ENCODE results near the gene ZNF521.

DNA sequence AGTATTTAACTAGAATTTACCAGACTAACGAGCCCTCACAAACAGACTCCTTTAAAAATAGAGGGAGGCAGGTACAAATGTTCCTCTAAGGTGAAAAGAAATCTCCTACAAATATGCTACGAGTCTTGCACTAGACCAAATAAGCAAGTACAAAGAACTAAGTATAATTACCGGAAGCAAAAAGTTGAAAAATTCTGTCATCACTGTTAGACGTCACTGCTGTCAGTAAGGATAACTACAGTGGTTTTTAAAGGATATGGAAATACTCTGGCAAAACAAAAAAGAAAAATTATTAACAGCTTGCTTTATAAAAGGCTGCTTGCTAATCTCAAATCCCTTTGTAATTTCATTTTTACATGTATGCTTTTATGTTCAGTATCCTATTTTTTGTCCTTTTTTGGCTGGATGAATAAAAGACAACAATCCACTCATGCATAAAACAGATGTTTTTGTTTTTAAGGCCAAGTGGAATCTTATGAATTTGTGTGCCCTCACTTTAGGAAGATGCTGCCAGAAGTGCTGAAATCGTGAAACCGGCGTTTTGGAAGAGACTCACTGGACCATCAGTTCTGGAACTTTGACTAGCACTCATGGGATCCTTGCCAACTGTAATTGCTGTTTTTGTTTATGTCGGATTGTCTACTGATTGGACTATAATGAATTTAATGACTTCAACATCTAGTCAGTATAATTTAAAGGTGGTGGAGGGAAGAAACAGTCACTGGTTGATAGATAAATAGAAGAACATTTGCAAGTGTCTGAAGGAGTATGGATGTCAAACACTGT is 6.7 kb downstream of the ZNF521 start:
- TF ChIP-seq, protein P1, sequence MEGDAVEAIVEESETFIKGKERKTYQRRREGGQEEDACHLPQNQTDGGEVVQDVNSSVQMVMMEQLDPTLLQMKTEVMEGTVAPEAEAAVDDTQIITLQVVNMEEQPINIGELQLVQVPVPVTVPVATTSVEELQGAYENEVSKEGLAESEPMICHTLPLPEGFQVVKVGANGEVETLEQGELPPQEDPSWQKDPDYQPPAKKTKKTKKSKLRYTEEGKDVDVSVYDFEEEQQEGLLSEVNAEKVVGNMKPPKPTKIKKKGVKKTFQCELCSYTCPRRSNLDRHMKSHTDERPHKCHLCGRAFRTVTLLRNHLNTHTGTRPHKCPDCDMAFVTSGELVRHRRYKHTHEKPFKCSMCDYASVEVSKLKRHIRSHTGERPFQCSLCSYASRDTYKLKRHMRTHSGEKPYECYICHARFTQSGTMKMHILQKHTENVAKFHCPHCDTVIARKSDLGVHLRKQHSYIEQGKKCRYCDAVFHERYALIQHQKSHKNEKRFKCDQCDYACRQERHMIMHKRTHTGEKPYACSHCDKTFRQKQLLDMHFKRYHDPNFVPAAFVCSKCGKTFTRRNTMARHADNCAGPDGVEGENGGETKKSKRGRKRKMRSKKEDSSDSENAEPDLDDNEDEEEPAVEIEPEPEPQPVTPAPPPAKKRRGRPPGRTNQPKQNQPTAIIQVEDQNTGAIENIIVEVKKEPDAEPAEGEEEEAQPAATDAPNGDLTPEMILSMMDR (IDR thresholded peaks at IDR 0.05; ENCODE audit: insufficient read depth, low read depth, low read length): no peak
- no peak for TF ChIP-seq EZH2 (IDR thresholded peaks at IDR 0.05; ENCODE audit: insufficient read depth, low read length)
